ENCODE data around the gene CYSTM1. TPM values are rescaled to one million over a fixed set of nuclear protein-coding genes. Genes with fewer than 3 reads are reported as not detected.

Gene CYSTM1
- polyA plus RNA-seq, 1 donor from 2014 or later, result 6.6 TPM

GRCh38 chr5:140207250-140207964, 32.4 kb downstream of the CYSTM1 start:
- no peaks in the 10 kb centered on the region for H3K9me2 ChIP-seq (ENCODE audit: insufficient read depth, low read length)
- no peak overlapping the region for H3K27ac ChIP-seq (ENCODE audit: low read length)
- no peaks in the 10 kb centered on the region for H3K9me3 ChIP-seq (ENCODE audit: low read length)
- H3K9ac ChIP-seq (ENCODE audit: low read length), result no peak overlapping the region
- H3K79me2 ChIP-seq (replicated peaks; ENCODE audit: insufficient read depth, low read length), result no peaks in the 10 kb centered on the region
- no peak overlapping the region for H3K4me3 ChIP-seq (ENCODE audit: low read length)
- TF ChIP-seq MXI1 (conservative IDR thresholded peaks at IDR 0.05; ENCODE audit: poor library complexity, severe bottlenecking), result no peak
- no peak for TF ChIP-seq EP300 (conservative IDR thresholded peaks at IDR 0.05; ENCODE audit: poor library complexity, severe bottlenecking)
- no peak for TF ChIP-seq RAD21 (conservative IDR thresholded peaks at IDR 0.05)
- no peak for TF ChIP-seq CTCF (IDR thresholded peaks at IDR 0.05; ENCODE audit: poor library complexity, severe bottlenecking)
- no peak for TF ChIP-seq POLR2AphosphoS5 (IDR thresholded peaks at IDR 0.05)
- TF ChIP-seq EZH2 (IDR thresholded peaks at IDR 0.05; ENCODE audit: borderline replicate concordance, insufficient read depth, low read length, poor library complexity, severe bottlenecking), result no peak
- no peak overlapping the region for H3K4me2 ChIP-seq (ENCODE audit: low read length)
- H3K27me3 ChIP-seq (ENCODE audit: insufficient read depth, low read depth, low read length), result no peaks in the 10 kb centered on the region
- H4K20me1 ChIP-seq (ENCODE audit: insufficient read depth), result no peaks in the 10 kb centered on the region
- no peak overlapping the region for H2AFZ ChIP-seq (ENCODE audit: low read depth, low read length)
- no peaks in the 10 kb centered on the region for H3K36me3 ChIP-seq (ENCODE audit: insufficient read depth, low read length)
- H3F3A ChIP-seq (ENCODE audit: insufficient read depth, low read length, poor library complexity, severe bottlenecking), result no peaks in the 10 kb centered on the region

GRCh38 chr5:140208065-140208464, 33.1 kb downstream of the CYSTM1 start:
- no peaks in the 10 kb centered on the region for H3F3A ChIP-seq (ENCODE audit: insufficient read depth, low read length, poor library complexity, severe bottlenecking)
- TF ChIP-seq RAD21 (conservative IDR thresholded peaks at IDR 0.05) (no peak), EZH2 (IDR thresholded peaks at IDR 0.05; ENCODE audit: borderline replicate concordance, insufficient read depth, low read length, poor library complexity, severe bottlenecking) (no peak), POLR2AphosphoS5 (IDR thresholded peaks at IDR 0.05) (no peak), MXI1 (conservative IDR thresholded peaks at IDR 0.05; ENCODE audit: poor library complexity, severe bottlenecking) (no peak), TAF1 (IDR thresholded peaks at IDR 0.05; ENCODE audit: low read depth) (no peak)
- H3K79me2 ChIP-seq (replicated peaks; ENCODE audit: insufficient read depth, low read length), result no peaks in the 10 kb centered on the region
- no peaks in the 10 kb centered on the region for H4K20me1 ChIP-seq (ENCODE audit: insufficient read depth)
- H2AFZ ChIP-seq (ENCODE audit: low read depth, low read length), result no peak overlapping the region
- no peak overlapping the region for H3K4me2 ChIP-seq (ENCODE audit: low read length)
- H3K36me3 ChIP-seq (ENCODE audit: insufficient read depth, low read length), result no peaks in the 10 kb centered on the region
- no peaks in the 10 kb centered on the region for H3K9me2 ChIP-seq (ENCODE audit: insufficient read depth, low read length)
- H3K9ac ChIP-seq (ENCODE audit: low read length), result no peak overlapping the region
- no peaks in the 10 kb centered on the region for H3K27me3 ChIP-seq (ENCODE audit: insufficient read depth, low read depth, low read length)
- H3K4me3 ChIP-seq (ENCODE audit: low read length), result no peak overlapping the region
- H3K27ac ChIP-seq (ENCODE audit: low read length), result no peak overlapping the region
- H3K9me3 ChIP-seq (ENCODE audit: low read length), result no peaks in the 10 kb centered on the region

GRCh38 chr5:140213370-140213983, 38.5 kb downstream of the CYSTM1 start:
- Histone ChIP-seq H3K36me3 (ENCODE audit: insufficient read depth, low read length) (no peaks in the 10 kb centered on the region), H4K20me1 (ENCODE audit: insufficient read depth) (no peaks in the 10 kb centered on the region), H3K4me3 (ENCODE audit: low read length) (no peak overlapping the region), H3K4me2 (ENCODE audit: low read length) (no peak overlapping the region), H3K9me2 (ENCODE audit: insufficient read depth, low read length) (no peaks in the 10 kb centered on the region), H2AFZ (ENCODE audit: low read depth, low read length) (no peak overlapping the region), H3F3A (ENCODE audit: insufficient read depth, low read length, poor library complexity, severe bottlenecking) (no peaks in the 10 kb centered on the region), H3K27ac (ENCODE audit: low read length) (no peak overlapping the region), H3K9me3 (ENCODE audit: low read length) (no peaks in the 10 kb centered on the region), H3K27me3 (ENCODE audit: insufficient read depth, low read depth, low read length) (no peaks in the 10 kb centered on the region), H3K9ac (ENCODE audit: low read length) (no peak overlapping the region), H3K79me2 (replicated peaks; ENCODE audit: insufficient read depth, low read length) (no peaks in the 10 kb centered on the region)
- TF ChIP-seq SMC3 (conservative IDR thresholded peaks at IDR 0.05; ENCODE audit: poor library complexity) (no peak), POLR2AphosphoS5 (IDR thresholded peaks at IDR 0.05) (no peak), CTCF (IDR thresholded peaks at IDR 0.05; ENCODE audit: poor library complexity, severe bottlenecking) (no peak), MXI1 (conservative IDR thresholded peaks at IDR 0.05; ENCODE audit: poor library complexity, severe bottlenecking) (no peak), EZH2 (IDR thresholded peaks at IDR 0.05; ENCODE audit: borderline replicate concordance, insufficient read depth, low read length, poor library complexity, severe bottlenecking) (no peak), RAD21 (conservative IDR thresholded peaks at IDR 0.05) (no peak), TAF1 (IDR thresholded peaks at IDR 0.05; ENCODE audit: low read depth) (no peak), EP300 (conservative IDR thresholded peaks at IDR 0.05; ENCODE audit: poor library complexity, severe bottlenecking) (no peak), REST (IDR thresholded peaks at IDR 0.05; ENCODE audit: borderline replicate concordance) (no peak)

All from neural cell (in vitro differentiated cells).